Skeletal muscle cell (primary cell): ENCODE measurements around the gene GLT6D1.

Source experiments
- DNase-seq: peaks from one replicate; pipeline ENCODE4 v3.0.0-alpha.2; 2010; ENCODE audit warnings: low read depth
- H3K4me3 ChIP-seq: 2 replicates; pipeline ENCODE4 v1.5.1; 2011; ENCODE audit warnings: low read depth, mild to moderate bottlenecking, control low read depth, low read length, moderate library complexity

The GLT6D1 gene

GRCh38 chr9:135611142-135611874 is 28.0 kb downstream of the GLT6D1 start:
- DNase-seq = no peak

GRCh38 chr9:135610290-135611141 is 28.8 kb downstream of the GLT6D1 start:
- H3K4me3 ChIP-seq = no peak overlapping the region
- DNase-seq = no peak

More at GRCh38 chr9:135611142-135611874, 28.0 kb downstream of the GLT6D1 start:
- H3K4me3 ChIP-seq = no peak overlapping the region

GRCh38 chr9:135609366-135609955 is 29.9 kb downstream of the GLT6D1 start:
- no peak for DNase-seq
- H3K4me3 ChIP-seq = no peak overlapping the region

- no peak for DNase-seq
Observed at GRCh38 chr9:135608999-135609317, 30.4 kb downstream of the GLT6D1 start.

GRCh38 chr9:135608294-135608998 is 30.9 kb downstream of the GLT6D1 start:
- DNase-seq = no peak
- no peak overlapping the region for H3K4me3 ChIP-seq

More at GRCh38 chr9:135608999-135609317, 30.4 kb downstream of the GLT6D1 start:
- H3K4me3 ChIP-seq = no peak overlapping the region

- no peak for DNase-seq
- no peak overlapping the region for H3K4me3 ChIP-seq
Observed at GRCh38 chr9:135607401-135608293, 31.7 kb downstream of the GLT6D1 start.

GRCh38 chr9:135606885-135607259 is 32.5 kb downstream of the GLT6D1 start:
- no peak overlapping the region for H3K4me3 ChIP-seq
- no peak for DNase-seq

GRCh38 chr9:135605238-135605781 is 34.0 kb downstream of the GLT6D1 start:
- DNase-seq = no peak

GRCh38 chr9:135604437-135605237 is 34.7 kb downstream of the GLT6D1 start:
- DNase-seq = no peak

More at GRCh38 chr9:135605238-135605781, 34.0 kb downstream of the GLT6D1 start:
- H3K4me3 ChIP-seq = no peak overlapping the region

GRCh38 chr9:135602789-135603481 is 36.4 kb downstream of the GLT6D1 start:
- H3K4me3 ChIP-seq = no peak overlapping the region
- DNase-seq = no peak

More at GRCh38 chr9:135604437-135605237, 34.7 kb downstream of the GLT6D1 start:
- no peak overlapping the region for H3K4me3 ChIP-seq

GRCh38 chr9:135601988-135602387 is 37.4 kb downstream of the GLT6D1 start:
- DNase-seq = no peak

GRCh38 chr9:135600296-135600817 is 39.0 kb downstream of the GLT6D1 start:
- no peak for DNase-seq
- H3K4me3 ChIP-seq = no peak overlapping the region

More at GRCh38 chr9:135601988-135602387, 37.4 kb downstream of the GLT6D1 start:
- H3K4me3 ChIP-seq = no peak overlapping the region

- H3K4me3 ChIP-seq = no peak overlapping the region
- no peak for DNase-seq
Observed at GRCh38 chr9:135596211-135596610, 43.1 kb downstream of the GLT6D1 start.

GRCh38 chr9:135592625-135593024 is 46.7 kb downstream of the GLT6D1 start:
- DNase-seq = no peak
- no peak overlapping the region for H3K4me3 ChIP-seq

- no peak for DNase-seq
- H3K4me3 ChIP-seq = no peak overlapping the region
Observed at GRCh38 chr9:135592331-135592590, 47.1 kb downstream of the GLT6D1 start.

- DNase-seq = no peak
- no peak overlapping the region for H3K4me3 ChIP-seq
Observed at GRCh38 chr9:135591506-135592330, 47.6 kb downstream of the GLT6D1 start.
